Measurements from ENCODE around the gene PAN3.

The PAN3 gene

DNA sequence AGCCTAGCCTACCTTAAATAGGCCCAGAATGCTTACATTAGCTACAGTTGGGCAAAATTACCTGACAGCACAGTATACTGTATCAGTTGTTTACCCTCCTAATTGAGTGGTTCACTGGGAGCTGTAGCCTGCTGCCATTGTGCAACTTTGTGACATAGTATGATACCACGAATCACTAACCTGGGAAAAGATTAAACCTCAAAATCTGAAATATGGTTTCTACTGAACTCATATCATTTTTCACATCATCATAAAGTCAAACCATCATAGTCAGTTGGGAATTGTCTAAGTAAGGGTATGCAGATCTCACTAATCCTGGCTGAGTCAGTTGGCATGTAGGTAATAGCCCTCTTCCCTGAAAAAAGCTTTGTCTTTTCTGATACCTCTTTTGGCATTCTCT is 9.2 kb downstream of the PAN3 start:
- TF ChIP-seq, protein P1, sequence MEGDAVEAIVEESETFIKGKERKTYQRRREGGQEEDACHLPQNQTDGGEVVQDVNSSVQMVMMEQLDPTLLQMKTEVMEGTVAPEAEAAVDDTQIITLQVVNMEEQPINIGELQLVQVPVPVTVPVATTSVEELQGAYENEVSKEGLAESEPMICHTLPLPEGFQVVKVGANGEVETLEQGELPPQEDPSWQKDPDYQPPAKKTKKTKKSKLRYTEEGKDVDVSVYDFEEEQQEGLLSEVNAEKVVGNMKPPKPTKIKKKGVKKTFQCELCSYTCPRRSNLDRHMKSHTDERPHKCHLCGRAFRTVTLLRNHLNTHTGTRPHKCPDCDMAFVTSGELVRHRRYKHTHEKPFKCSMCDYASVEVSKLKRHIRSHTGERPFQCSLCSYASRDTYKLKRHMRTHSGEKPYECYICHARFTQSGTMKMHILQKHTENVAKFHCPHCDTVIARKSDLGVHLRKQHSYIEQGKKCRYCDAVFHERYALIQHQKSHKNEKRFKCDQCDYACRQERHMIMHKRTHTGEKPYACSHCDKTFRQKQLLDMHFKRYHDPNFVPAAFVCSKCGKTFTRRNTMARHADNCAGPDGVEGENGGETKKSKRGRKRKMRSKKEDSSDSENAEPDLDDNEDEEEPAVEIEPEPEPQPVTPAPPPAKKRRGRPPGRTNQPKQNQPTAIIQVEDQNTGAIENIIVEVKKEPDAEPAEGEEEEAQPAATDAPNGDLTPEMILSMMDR (IDR thresholded peaks at IDR 0.05; ENCODE audit: borderline replicate concordance, control extremely low read depth, extremely low read depth, insufficient read depth, missing control alignments), result no peak
- no peak for DNase-seq (ENCODE audit: low spot score)
- in situ Hi-C loops (cut with MboI; ENCODE audit: low sequenced_read_pairs, unreplicated experiment), result no loop called here

DNA sequence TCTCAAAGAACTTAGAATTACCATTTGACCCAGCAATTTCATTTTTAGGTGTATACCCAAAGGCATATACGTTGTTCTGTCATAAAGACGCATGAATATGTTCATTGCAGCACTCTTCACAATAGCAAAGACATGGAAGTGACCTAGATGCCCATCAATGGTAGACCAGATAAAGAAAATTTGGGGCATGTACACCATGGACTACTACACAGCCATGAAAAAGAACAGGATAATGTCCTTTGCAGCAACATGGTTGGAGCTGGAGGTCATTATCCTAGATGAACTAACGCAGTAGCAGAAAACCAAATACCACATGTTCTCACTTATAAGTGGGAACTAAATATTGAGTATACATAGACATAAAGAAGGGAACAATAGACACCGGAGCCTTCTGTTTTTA is 20.7 kb downstream of the PAN3 start:
- in situ Hi-C loops (cut with MboI; ENCODE audit: low sequenced_read_pairs, unreplicated experiment), result no loop called here
- no peak for DNase-seq (ENCODE audit: low spot score)
- TF ChIP-seq, protein P1 (IDR thresholded peaks at IDR 0.05; ENCODE audit: borderline replicate concordance, control extremely low read depth, extremely low read depth, insufficient read depth, missing control alignments), result no peak

DNA sequence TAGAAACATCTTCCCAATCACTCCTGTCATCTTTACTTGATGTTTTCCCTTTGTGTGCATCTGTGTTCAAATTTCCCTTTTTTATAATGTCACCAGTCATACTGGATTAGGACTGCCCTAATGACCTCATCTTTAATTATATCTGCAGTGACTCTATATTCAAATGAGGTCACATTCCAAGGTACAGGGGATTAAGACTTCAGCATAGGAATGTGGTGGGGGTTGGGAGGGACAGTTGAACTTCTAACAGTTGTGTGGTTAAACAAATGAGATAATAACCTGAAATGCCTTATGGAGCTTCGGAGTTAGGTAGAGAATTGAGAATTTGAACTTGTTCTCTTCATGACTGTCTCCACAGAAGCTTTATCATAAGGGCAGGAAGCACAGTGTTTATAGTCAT is 23.0 kb downstream of the PAN3 start:
- in situ Hi-C loops (cut with MboI; ENCODE audit: low sequenced_read_pairs, unreplicated experiment), result no loop called here
- no peak for DNase-seq (ENCODE audit: low spot score)

DNA sequence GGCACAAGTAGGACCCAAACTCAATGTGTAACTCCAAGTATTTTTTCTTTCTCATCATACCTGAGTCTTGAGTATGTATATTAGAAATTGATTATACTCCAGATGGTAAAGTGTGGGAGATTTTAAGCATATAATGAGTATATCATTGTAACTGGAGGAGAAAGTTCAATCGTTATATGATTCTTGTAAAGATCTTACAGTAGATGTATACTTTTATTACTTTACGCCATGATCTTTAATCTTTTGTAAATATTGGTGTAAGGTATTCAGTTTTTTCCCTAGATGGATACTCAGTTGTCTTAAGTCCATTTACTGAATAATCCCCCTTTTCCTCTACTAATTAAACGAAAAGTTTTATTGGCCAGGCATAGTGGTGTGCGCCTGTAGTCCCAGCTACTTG is 25.2 kb downstream of the PAN3 start:
- TF ChIP-seq, protein P1 (IDR thresholded peaks at IDR 0.05; ENCODE audit: borderline replicate concordance, control extremely low read depth, extremely low read depth, insufficient read depth, missing control alignments), result no peak
- no peak for DNase-seq (ENCODE audit: low spot score)
- in situ Hi-C loops (cut with MboI; ENCODE audit: low sequenced_read_pairs, unreplicated experiment), result no loop called here

More for the DNA sequence above, 23.0 kb downstream of the PAN3 start:
- TF ChIP-seq, protein P1 (IDR thresholded peaks at IDR 0.05; ENCODE audit: borderline replicate concordance, control extremely low read depth, extremely low read depth, insufficient read depth, missing control alignments), result no peak

DNA sequence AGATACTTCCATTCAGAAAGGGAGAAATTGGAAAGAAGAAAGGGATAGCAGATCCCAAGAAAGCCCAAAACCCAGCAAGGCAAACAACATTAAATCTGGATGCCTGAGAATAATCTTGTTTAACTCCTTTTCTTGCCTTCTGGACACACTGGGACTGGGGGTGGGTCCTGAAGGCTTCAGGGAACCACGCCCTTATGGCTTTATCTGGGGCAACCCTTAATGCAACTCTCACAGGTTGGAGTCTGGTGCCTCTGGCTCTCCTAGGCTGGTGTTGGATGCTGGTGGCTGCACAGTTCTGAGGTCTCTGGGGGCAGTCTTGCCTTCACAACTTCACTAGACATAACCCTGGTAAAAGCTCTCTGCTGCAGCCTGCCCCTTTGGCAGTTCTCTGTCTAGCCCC is 27.9 kb downstream of the PAN3 start:
- TF ChIP-seq, protein P1 (IDR thresholded peaks at IDR 0.05; ENCODE audit: borderline replicate concordance, control extremely low read depth, extremely low read depth, insufficient read depth, missing control alignments), result no peak
- in situ Hi-C loops (cut with MboI; ENCODE audit: low sequenced_read_pairs, unreplicated experiment), result no loop called here
- DNase-seq (ENCODE audit: low spot score), result no peak

DNA sequence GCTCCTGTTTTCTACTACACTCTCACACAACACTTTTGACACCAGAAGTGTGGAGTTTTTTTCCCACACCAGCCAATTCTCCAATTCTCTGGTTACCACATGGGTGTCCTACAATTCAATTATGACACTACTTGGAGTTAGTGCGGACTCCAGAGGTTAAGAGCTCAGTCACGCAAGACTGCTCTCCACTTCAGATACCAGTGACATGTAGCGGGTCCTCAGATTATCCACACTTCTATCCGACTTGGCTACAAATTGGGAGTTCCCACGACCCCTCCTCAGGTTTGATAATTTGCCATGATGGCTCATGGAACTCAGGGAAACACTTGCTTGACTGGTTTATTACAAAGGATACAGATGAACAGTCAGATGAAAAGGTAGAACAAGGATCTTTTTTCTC is 32.9 kb downstream of the PAN3 start:
- no peak for DNase-seq (ENCODE audit: low spot score)
- TF ChIP-seq, protein P1 (IDR thresholded peaks at IDR 0.05; ENCODE audit: borderline replicate concordance, control extremely low read depth, extremely low read depth, insufficient read depth, missing control alignments), result no peak
- in situ Hi-C loops (cut with MboI; ENCODE audit: low sequenced_read_pairs, unreplicated experiment), result no loop called here

DNA sequence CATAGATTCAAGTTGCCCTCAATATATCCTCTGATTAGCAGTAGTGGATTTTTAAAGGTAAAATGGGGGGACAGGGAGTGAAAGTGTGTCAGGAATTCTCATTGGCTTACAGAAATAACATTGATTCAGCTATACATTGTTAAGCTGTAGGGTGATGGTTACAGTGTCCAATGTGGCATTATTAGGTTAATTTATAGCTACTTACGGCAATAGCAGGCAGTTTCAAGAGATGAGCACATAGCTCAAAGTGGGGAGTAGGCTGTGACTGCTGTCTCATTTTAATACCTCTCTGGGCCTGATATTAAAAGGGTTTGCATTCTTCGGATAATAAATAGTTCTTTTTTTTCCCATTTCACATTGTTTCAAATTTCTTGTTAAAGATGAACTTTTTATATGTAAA is 34.6 kb downstream of the PAN3 start:
- TF ChIP-seq, protein P1 (IDR thresholded peaks at IDR 0.05; ENCODE audit: borderline replicate concordance, control extremely low read depth, extremely low read depth, insufficient read depth, missing control alignments), result no peak
- in situ Hi-C loops (cut with MboI; ENCODE audit: low sequenced_read_pairs, unreplicated experiment), result no loop called here
- DNase-seq (ENCODE audit: low spot score), result no peak

Data from GM13976 (cell line).